HUES48 (cell line): Measurements from ENCODE around the gene MYLK.

Source experiments
- H3K27ac ChIP-seq: one replicate; pipeline ENCODE4 v1.7.0; 2013; ENCODE audit warnings: low read depth, low read length, inconsistent platforms
- H3K27me3 ChIP-seq: 2 replicates; pipeline ENCODE4 v1.6.1; 2013; ENCODE audit warnings: mild to moderate bottlenecking, low read length; ENCODE audit not compliant: control insufficient read depth, insufficient read depth
- H3K36me3 ChIP-seq: 2 replicates; pipeline ENCODE4 v1.6.1; 2013; ENCODE audit warnings: low read length; ENCODE audit not compliant: control insufficient read depth, insufficient read depth
- H3K4me1 ChIP-seq: 2 replicates; pipeline ENCODE4 v1.6.1; 2013; ENCODE audit warnings: mild to moderate bottlenecking, low read length; ENCODE audit not compliant: control insufficient read depth, insufficient read depth
- H3K4me3 ChIP-seq: 2 replicates; pipeline ENCODE4 v1.5.1; 2013; ENCODE audit warnings: mild to moderate bottlenecking, low read depth, low read length
- H3K9ac ChIP-seq: 2 replicates; pipeline ENCODE4 v1.6.1; 2013; ENCODE audit warnings: mild to moderate bottlenecking, low read depth, low read length, moderate library complexity
- H3K9me3 ChIP-seq: 2 replicates; pipeline ENCODE4 v1.6.1; 2013; ENCODE audit warnings: low read length; ENCODE audit not compliant: control insufficient read depth, insufficient read depth

MYLK gene

GRCh38 chr3:123795471-123796251 lies 88.5 kb downstream of the MYLK start:
- H3K27ac ChIP-seq = no peak overlapping the region
- H3K4me3 ChIP-seq = no peak overlapping the region
- H3K36me3 ChIP-seq = no peaks in the 10 kb centered on the region
- H3K9ac ChIP-seq = no peak overlapping the region
- H3K9me3 ChIP-seq = no peaks in the 10 kb centered on the region
- H3K4me1 ChIP-seq = 0 out of 2 replicates have a peak, but pooled peaks cover 3% of the 10 kb centered on the region
- H3K27me3 ChIP-seq = no peaks in the 10 kb centered on the region

- Histone ChIP-seq H3K9me3 (no peaks in the 10 kb centered on the region), H3K27ac (no peak overlapping the region), H3K4me1 (no peaks in the 10 kb centered on the region), H3K27me3 (no peaks in the 10 kb centered on the region), H3K9ac (no peak overlapping the region), H3K4me3 (no peak overlapping the region), H3K36me3 (no peaks in the 10 kb centered on the region)
Measured at GRCh38 chr3:123793425-123793824, 90.7 kb downstream of the MYLK start.

DNA sequence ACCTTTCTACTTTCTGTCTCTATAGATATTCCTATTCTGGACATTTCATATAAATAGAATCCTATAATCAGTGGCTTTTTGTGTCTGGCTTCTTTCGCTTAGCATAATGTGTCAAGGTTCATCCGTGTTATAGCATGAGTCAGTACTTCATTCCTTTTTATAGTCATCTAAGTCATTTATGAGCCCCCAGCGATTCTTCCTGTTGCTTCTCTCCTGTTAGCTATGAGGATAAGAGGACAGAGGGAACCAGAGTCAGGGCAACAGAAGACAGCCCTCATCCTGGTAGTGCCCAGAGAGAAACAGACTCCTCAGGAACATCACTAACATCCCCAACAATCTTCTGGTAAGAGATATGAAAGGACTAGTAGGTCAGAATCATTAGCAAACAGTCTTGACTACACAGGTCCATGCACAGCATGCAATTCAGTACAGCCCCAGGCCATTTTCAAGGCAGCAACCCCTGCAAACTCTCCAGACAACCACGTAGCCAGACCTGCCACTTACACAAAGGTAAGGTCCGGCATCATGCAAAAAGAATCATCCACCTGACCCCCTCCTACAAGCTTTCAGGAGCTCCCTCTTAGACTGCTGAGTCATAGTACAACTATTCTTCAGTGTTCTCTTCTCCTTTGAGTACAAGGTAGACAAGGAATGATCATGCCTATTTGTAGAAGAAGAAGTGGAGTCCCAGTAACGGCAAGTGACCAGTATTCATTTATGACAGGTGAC lies 91.5 kb downstream of the MYLK start:
- Histone ChIP-seq H3K9ac (no peak overlapping the region), H3K27ac (no peak overlapping the region), H3K4me1 (no peaks in the 10 kb centered on the region), H3K36me3 (no peaks in the 10 kb centered on the region), H3K27me3 (no peaks in the 10 kb centered on the region), H3K4me3 (no peak overlapping the region), H3K9me3 (no peaks in the 10 kb centered on the region)

- no peaks in the 10 kb centered on the region for H3K36me3 ChIP-seq
- H3K27me3 ChIP-seq = no peaks in the 10 kb centered on the region
- H3K9ac ChIP-seq = no peak overlapping the region
- no peak overlapping the region for H3K4me3 ChIP-seq
- no peak overlapping the region for H3K27ac ChIP-seq
- no peaks in the 10 kb centered on the region for H3K9me3 ChIP-seq
- no peaks in the 10 kb centered on the region for H3K4me1 ChIP-seq
Measured at GRCh38 chr3:123791898-123792297, 92.2 kb downstream of the MYLK start.

- no peaks in the 10 kb centered on the region for H3K4me1 ChIP-seq
- no peak overlapping the region for H3K9ac ChIP-seq
- no peak overlapping the region for H3K27ac ChIP-seq
- H3K36me3 ChIP-seq = no peaks in the 10 kb centered on the region
- H3K9me3 ChIP-seq = no peaks in the 10 kb centered on the region
- H3K27me3 ChIP-seq = no peaks in the 10 kb centered on the region
- H3K4me3 ChIP-seq = no peak overlapping the region
Measured at GRCh38 chr3:123791417-123791816, 92.7 kb downstream of the MYLK start.

- no peaks in the 10 kb centered on the region for H3K36me3 ChIP-seq
- H3K27me3 ChIP-seq = no peaks in the 10 kb centered on the region
- H3K27ac ChIP-seq = no peak overlapping the region
- no peak overlapping the region for H3K4me3 ChIP-seq
- no peaks in the 10 kb centered on the region for H3K9me3 ChIP-seq
- no peaks in the 10 kb centered on the region for H3K4me1 ChIP-seq
- no peak overlapping the region for H3K9ac ChIP-seq
Measured at GRCh38 chr3:123791073-123791370, 93.1 kb downstream of the MYLK start.

- H3K9me3 ChIP-seq = no peaks in the 10 kb centered on the region
- H3K27me3 ChIP-seq = no peaks in the 10 kb centered on the region
- H3K4me3 ChIP-seq = no peak overlapping the region
- no peaks in the 10 kb centered on the region for H3K36me3 ChIP-seq
- H3K27ac ChIP-seq = no peak overlapping the region
- no peaks in the 10 kb centered on the region for H3K4me1 ChIP-seq
- H3K9ac ChIP-seq = no peak overlapping the region
Measured at GRCh38 chr3:123790254-123791072, 93.7 kb downstream of the MYLK start.

GRCh38 chr3:123789760-123790159 lies 94.4 kb downstream of the MYLK start:
- Histone ChIP-seq H3K9me3 (no peaks in the 10 kb centered on the region), H3K36me3 (no peaks in the 10 kb centered on the region), H3K4me3 (no peak overlapping the region), H3K27me3 (no peaks in the 10 kb centered on the region), H3K4me1 (no peaks in the 10 kb centered on the region), H3K27ac (no peak overlapping the region), H3K9ac (no peak overlapping the region)

DNA sequence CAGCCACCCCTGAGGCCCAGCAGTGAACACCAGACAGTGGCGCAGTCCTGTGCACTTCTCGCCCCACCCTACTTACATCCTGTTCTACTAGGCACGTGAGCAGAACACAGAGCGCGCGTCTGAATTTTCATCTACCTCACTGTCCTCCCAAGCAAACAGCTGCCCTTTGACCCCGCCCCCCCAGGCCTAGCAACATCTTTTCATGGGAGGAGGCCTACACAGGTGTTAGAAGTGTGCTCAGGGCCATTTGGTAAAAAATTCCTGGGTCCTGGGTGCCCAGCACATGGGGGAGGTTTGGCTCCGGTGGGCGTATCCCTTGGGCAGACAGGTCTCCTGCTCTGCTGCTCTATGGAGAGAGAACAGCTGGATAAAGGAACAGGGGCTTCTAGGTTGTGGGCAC lies 95.0 kb downstream of the MYLK start:
- H3K27ac ChIP-seq = peak overlapping the region; percentile 1
- no peak overlapping the region for H3K9ac ChIP-seq
- no peaks in the 10 kb centered on the region for H3K4me1 ChIP-seq
- H3K9me3 ChIP-seq = no peaks in the 10 kb centered on the region
- H3K4me3 ChIP-seq = no peak overlapping the region
- no peaks in the 10 kb centered on the region for H3K27me3 ChIP-seq
- no peaks in the 10 kb centered on the region for H3K36me3 ChIP-seq

DNA sequence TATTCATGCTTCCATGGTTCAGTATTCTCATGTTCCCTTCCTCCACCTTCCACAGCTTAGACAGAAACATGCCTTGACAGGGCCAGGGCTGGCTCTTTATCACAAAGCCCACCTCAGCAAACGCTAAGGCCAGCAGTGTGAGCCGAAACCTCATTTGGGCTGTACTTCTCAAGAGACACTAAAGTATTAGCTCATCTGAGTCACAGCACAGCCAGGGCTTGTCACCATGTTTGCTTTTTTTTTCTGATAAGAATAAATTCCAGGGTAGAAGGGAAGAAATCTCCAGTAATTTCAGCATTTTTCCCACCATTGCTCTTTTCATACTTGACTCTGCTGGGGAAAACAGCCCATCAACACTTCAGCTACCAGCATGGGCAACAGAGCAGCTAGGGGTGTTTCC lies 95.4 kb downstream of the MYLK start:
- H3K4me3 ChIP-seq = no peak overlapping the region
- no peaks in the 10 kb centered on the region for H3K36me3 ChIP-seq
- H3K9me3 ChIP-seq = no peaks in the 10 kb centered on the region
- peak overlapping the region; percentile 1 for H3K27ac ChIP-seq
- H3K4me1 ChIP-seq = no peaks in the 10 kb centered on the region
- no peak overlapping the region for H3K9ac ChIP-seq
- H3K27me3 ChIP-seq = no peaks in the 10 kb centered on the region

DNA sequence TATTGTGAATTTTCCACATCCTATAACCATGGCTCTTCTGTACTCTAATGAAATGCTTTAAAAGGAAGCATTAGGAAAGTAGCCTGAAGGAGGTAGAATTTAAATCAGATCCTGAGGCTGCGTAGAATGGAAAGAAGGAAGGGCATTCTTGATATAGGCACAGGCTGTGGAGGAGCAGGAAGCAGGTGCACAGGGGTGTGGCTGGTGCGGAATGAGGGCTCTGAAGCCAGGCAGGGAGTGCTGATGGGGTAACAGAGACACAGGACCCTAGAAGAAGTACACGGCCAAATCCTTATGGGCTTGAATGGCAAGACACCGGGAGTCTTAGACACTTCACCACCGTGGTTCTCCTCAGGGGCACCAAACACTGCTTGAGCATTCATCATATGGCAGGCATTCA lies 97.0 kb downstream of the MYLK start:
- H3K4me1 ChIP-seq = no peaks in the 10 kb centered on the region
- no peaks in the 10 kb centered on the region for H3K36me3 ChIP-seq
- H3K27me3 ChIP-seq = no peaks in the 10 kb centered on the region
- no peak overlapping the region for H3K27ac ChIP-seq
- no peak overlapping the region for H3K9ac ChIP-seq
- H3K9me3 ChIP-seq = no peaks in the 10 kb centered on the region
- no peak overlapping the region for H3K4me3 ChIP-seq
